Thyroid gland (tissue), 4 donors: ENCODE data around the gene NT5C1B. TPM values are rescaled to one million over a fixed set of nuclear protein-coding genes. Genes with fewer than 3 reads are reported as not detected.

Source experiments
- DNase-seq, 2 donors: peaks; one replicate each; pipeline ENCODE4 v3.0.0-alpha.2; 2019
- H3K27ac ChIP-seq, 3 donors: fragments of 200-600 bp; sonication (generic); 1 replicate in 2 of 3; 2 replicates in 1 of 3; pipeline ENCODE4 v1.5.1; 2016 to 2019; ENCODE audit warnings: mild to moderate bottlenecking in 1 of 3, moderate library complexity in 1 of 3
- H3K27me3 ChIP-seq: fragments of 200-600 bp; sonication (generic); one replicate; pipeline ENCODE4 v1.5.1; 2019
- H3K36me3 ChIP-seq, 2 donors: fragments of 200-600 bp; sonication (generic); one replicate each; pipeline ENCODE4 v1.5.1; 2016 to 2019
- H3K4me1 ChIP-seq, 2 donors: fragments of 200-600 bp; sonication (generic); one replicate each; pipeline ENCODE4 v1.5.1; 2017 to 2019
- H3K4me3 ChIP-seq, 3 donors: fragments of 200-600 bp; sonication (generic); replicated peaks in 1 of 3; 1 replicate in 2 of 3; 2 replicates in 1 of 3; pipeline ENCODE4 v1.5.1; 2016; ENCODE audit warnings: mild to moderate bottlenecking in 1 of 3
- H3K9me3 ChIP-seq: fragments of 200-600 bp; sonication (generic); one replicate; pipeline ENCODE4 v1.5.1; 2017
- POLR2A ChIP-seq, 2 donors: fragments of 450-650 bp; IDR thresholded peaks; one replicate each; pipeline ENCODE4 v1.6.1; 2017; ENCODE audit warnings: antibody characterized with exemption in 2 of 2, mild to moderate bottlenecking in 2 of 2, moderate library complexity in 1 of 2
- whole genome bisulfite sequencing, 2 donors: methylation state at CpG; one replicate each; pipeline ENCODE4 v1.1.5; 2017; 5-methylcytosine and 5-hydroxymethylcytosine counted together
- intact Hi-C: fragments of 100-400 bp; cut with DNase I; formaldehyde crosslinking; loops from one replicate; pipeline ENCODE4 v1.15.1; 2023
- total RNA-seq, 4 donors: library from RNA; depleted of rRNA; stranded (reverse); fragments of >200 nt; gene quantifications; one replicate each; pipeline ENCODE4 v1.2.3, GENCODE V29; 2016
- TF ChIP-seq, protein P1 (sequence below), 6 experiments: fragments of 200-600 bp in 3 of 6; fragments of 450-650 bp in 3 of 6; sonication (generic) in 3 of 6; IDR thresholded peaks; one replicate each; pipeline ENCODE4 v1.5.1; 2016 to 2019; ENCODE audit warnings: antibody characterized with exemption in 6 of 6, mild to moderate bottlenecking in 2 of 6, inconsistent platforms in 1 of 6, moderate library complexity in 1 of 6

The NT5C1B gene
- total RNA-seq, 4 donors from 2014 or later = 0.13 TPM; not detected in 3

GRCh38 chr2:18519914-18520450 is 69.4 kb downstream of the NT5C1B start:
- Histone ChIP-seq H3K4me3 (no peak overlapping the region), H3K9me3 (no peaks in the 10 kb centered on the region), H3K27ac (peak overlapping the region in 1 of 3 donors; percentile 36), H3K4me1 (peaks cover 0 to 7% of the 10 kb centered on the region in 2 donors), H3K36me3 (no peaks in the 10 kb centered on the region), H3K27me3 (no peaks in the 10 kb centered on the region)
- intact Hi-C loops = loop anchor here (5.0 kb wide), 1 partner anchor 1342 kb away; no protein-coding TSS in a partner anchor
- 64 to 72% methylated on average over 7 of the region's 7 CpGs for WGBS, 2 donors
- TF ChIP-seq, protein P1, sequence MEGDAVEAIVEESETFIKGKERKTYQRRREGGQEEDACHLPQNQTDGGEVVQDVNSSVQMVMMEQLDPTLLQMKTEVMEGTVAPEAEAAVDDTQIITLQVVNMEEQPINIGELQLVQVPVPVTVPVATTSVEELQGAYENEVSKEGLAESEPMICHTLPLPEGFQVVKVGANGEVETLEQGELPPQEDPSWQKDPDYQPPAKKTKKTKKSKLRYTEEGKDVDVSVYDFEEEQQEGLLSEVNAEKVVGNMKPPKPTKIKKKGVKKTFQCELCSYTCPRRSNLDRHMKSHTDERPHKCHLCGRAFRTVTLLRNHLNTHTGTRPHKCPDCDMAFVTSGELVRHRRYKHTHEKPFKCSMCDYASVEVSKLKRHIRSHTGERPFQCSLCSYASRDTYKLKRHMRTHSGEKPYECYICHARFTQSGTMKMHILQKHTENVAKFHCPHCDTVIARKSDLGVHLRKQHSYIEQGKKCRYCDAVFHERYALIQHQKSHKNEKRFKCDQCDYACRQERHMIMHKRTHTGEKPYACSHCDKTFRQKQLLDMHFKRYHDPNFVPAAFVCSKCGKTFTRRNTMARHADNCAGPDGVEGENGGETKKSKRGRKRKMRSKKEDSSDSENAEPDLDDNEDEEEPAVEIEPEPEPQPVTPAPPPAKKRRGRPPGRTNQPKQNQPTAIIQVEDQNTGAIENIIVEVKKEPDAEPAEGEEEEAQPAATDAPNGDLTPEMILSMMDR (IDR thresholded peaks at IDR 0.05) = no peak
- no peak for TF ChIP-seq POLR2A (IDR thresholded peaks at IDR 0.05)
- no peak for DNase-seq

DNA sequence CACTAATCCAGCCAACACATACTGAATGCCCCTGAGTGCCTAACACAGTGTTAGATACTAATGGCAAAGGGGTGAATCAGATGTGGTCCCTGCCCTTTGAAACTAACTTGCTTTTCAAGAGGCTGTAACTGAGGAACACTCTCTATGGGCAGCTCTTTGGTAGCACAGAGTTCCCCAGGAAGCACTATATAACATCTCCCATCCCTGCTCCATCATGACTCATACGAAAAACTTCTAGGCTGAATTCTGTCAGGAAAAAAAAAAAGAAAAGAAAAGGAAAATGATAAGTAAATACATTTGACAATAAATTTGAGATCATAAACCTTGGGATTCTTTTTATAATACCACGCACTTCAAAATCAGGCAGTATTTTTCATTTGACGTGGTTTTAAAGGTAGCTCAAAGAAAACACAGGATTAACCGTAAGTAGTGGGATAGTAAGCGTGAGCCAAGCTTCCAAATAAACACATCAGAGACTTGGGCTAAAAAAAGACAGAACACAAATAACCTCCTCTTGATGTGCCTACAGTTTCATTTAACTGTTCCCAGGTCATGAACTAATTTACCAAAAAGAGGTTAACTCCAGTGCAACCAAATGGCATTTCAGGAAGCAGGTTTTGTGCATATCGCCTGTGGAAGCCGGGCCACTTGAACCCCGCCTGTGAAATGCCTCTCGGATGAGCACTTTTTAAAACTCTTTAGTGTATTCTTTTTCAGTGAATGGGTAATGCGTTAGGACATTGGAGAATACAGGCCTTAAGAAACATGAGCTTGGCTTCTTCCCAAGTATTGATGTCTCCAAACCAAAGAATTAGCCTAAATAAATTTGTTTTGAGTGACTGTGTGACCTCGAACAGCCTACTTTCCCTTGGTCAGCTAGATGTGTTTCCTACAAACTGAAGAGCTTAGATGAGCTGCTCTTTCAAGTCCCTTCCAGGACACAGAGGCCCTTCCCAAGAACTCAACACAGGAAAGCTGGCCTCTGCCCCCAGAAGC is 71.0 kb downstream of the NT5C1B start:
- Histone ChIP-seq H3K36me3 (no peaks in the 10 kb centered on the region), H3K27ac (peak overlapping the region in 2 of 3 donors; percentile 17 to 40), H3K4me1 (peaks cover 0 to 7% of the 10 kb centered on the region in 2 donors), H3K4me3 (no peak overlapping the region), H3K9me3 (no peaks in the 10 kb centered on the region), H3K27me3 (no peaks in the 10 kb centered on the region)
- DNase-seq = no peak
- 52 to 65% methylated on average over 11 of the region's 11 CpGs for WGBS, 2 donors
- TF ChIP-seq, protein P1 (IDR thresholded peaks at IDR 0.05) = no peak
- no peak for TF ChIP-seq POLR2A (IDR thresholded peaks at IDR 0.05)
- intact Hi-C loops = no loop called here

- intact Hi-C loops = no loop called here
- peaks cover 0 to 7% of the 10 kb centered on the region in 2 donors for H3K4me1 ChIP-seq
These were observed 72.0 kb downstream of the NT5C1B start for GRCh38 chr2:18517386-18517785.

DNA sequence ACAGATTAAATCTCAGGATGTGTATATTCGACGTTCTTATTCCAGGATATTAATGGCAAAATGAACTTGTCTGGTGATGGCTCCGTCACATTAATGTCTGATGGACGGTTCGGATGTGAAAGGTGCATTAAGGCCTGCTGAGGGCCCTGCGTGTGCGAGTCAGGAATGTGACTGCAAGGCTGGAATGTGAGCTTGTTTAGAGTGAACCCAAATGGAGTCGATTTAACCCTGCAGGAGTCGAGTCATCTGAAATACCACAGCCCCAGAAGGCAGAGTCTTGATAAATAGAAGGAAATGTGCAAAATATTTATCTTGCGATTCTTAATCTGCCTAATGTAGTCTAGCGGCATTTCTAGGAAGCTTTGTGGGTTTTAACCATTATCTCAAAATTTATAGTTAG is 73.3 kb downstream of the NT5C1B start:
- intact Hi-C loops = no loop called here

More at GRCh38 chr2:18517386-18517785, 72.0 kb downstream of the NT5C1B start:
- Histone ChIP-seq H3K4me3 (no peak overlapping the region), H3K36me3 (no peaks in the 10 kb centered on the region), H3K27me3 (no peaks in the 10 kb centered on the region), H3K9me3 (no peaks in the 10 kb centered on the region), H3K27ac (no peak overlapping the region)
- no peak for DNase-seq
- TF ChIP-seq POLR2A (IDR thresholded peaks at IDR 0.05) = no peak
- TF ChIP-seq, protein P1 (IDR thresholded peaks at IDR 0.05) = no peak
- 87 to 91% methylated on average over 1 of the region's 1 CpG for WGBS, 2 donors

More for the DNA sequence above, 73.3 kb downstream of the NT5C1B start:
- no peak overlapping the region for H3K27ac ChIP-seq
- WGBS, 2 donors = 44 to 61% methylated on average over 11 of the region's 11 CpGs
- H3K4me3 ChIP-seq = no peak overlapping the region
- H3K4me1 ChIP-seq = peaks cover 0 to 7% of the 10 kb centered on the region in 2 donors
- TF ChIP-seq, protein P1 (IDR thresholded peaks at IDR 0.05) = no peak
- TF ChIP-seq POLR2A (IDR thresholded peaks at IDR 0.05) = no peak
- H3K9me3 ChIP-seq = no peaks in the 10 kb centered on the region
- no peak for DNase-seq
- H3K36me3 ChIP-seq = no peaks in the 10 kb centered on the region
- H3K27me3 ChIP-seq = no peaks in the 10 kb centered on the region
